Immature natural killer cell (primary cell): Measurements from ENCODE around the gene JMJD6. TPM values are rescaled to one million over a fixed set of nuclear protein-coding genes. Genes with fewer than 3 reads are reported as not detected.
"Not testable (repeated sequence)": the region's sequence is repeated elsewhere in the genome, so short reads cannot be mapped to it uniquely, and the experiment has no call there.

ENCODE experiments used
- DNase-seq, 3 donors: peaks; one replicate each; pipeline ENCODE4 v3.0.0; 2022; ENCODE audit warnings: mixed read lengths in 1 of 3
- H3K27ac Mint-ChIP-seq, 6 donors: one replicate each; pipeline ENCODE4 v1.8.0; 2020; ENCODE audit warnings: mixed read lengths in 6 of 6, mild to moderate bottlenecking in 5 of 6, inconsistent platforms in 4 of 6, moderate library complexity in 3 of 6
- H3K27me3 Mint-ChIP-seq, 3 donors: one replicate each; pipeline ENCODE4 v1.8.0; 2020 to 2021; ENCODE audit warnings: low read depth in 3 of 3, mild to moderate bottlenecking in 3 of 3, mixed read lengths in 3 of 3, moderate library complexity in 3 of 3, inconsistent platforms in 1 of 3
- H3K36me3 Mint-ChIP-seq, 3 donors: one replicate each; pipeline ENCODE4 v1.8.0; 2020; ENCODE audit warnings: mixed read lengths in 3 of 3, inconsistent platforms in 2 of 3, mild to moderate bottlenecking in 2 of 3
- H3K4me1 Mint-ChIP-seq, 2 donors: one replicate each; pipeline ENCODE4 v1.8.0; 2020; ENCODE audit warnings: inconsistent platforms in 2 of 2, mild to moderate bottlenecking in 2 of 2, mixed read lengths in 2 of 2, moderate library complexity in 1 of 2
- H3K4me3 Mint-ChIP-seq, 5 donors: one replicate each; pipeline ENCODE4 v1.8.0; 2020; ENCODE audit warnings: mild to moderate bottlenecking in 5 of 5, mixed read lengths in 5 of 5, inconsistent platforms in 3 of 5, moderate library complexity in 3 of 5
- H3K9me3 Mint-ChIP-seq, 6 donors: one replicate each; pipeline ENCODE4 v1.8.0; 2020; ENCODE audit warnings: mild to moderate bottlenecking in 6 of 6, mixed read lengths in 6 of 6, inconsistent platforms in 4 of 6, moderate library complexity in 3 of 6
- polyA plus RNA-seq, 3 donors: library from polyadenylated mRNA; unstranded; fragments of 300-500 nt; fragmentation: Illumina TruSeq; gene quantifications; one replicate each; pipeline ENCODE4 v1.2.3, GENCODE V29; 2021

The JMJD6 gene
- polyA plus RNA-seq = 10 to 100 TPM; 20.3 to 38.5 (median 27.2) TPM

GRCh38 chr17:76726231-76726775 is at the start of gene JMJD6:
TSS of gene JMJD6 (minus strand) at chr17:76726606. CDS start at chr17:76726475, 131 bp downstream.
- Mint-ChIP-seq H3K27ac (peak within 1 kb of the TSS; percentile 98 to 100 (median 99)), H3K36me3 (peaks cover 11 to 22% (median 20%) of the 10 kb centered on the region in 3 donors), H3K4me3 (peak within 1 kb of the TSS; percentile 89 to 98 (median 97)), H3K27me3 (peaks cover 28 to 35% (median 32%) of the 10 kb centered on the region in 3 donors), H3K9me3 (no peaks in the 10 kb centered on the region), H3K4me1 (peaks cover 49 to 50% of the 10 kb centered on the region in 2 donors)
- peak in 2 of 3 donors; percentile 94 to 95 for DNase-seq

GRCh38 chr17:76775021-76775600 is 48.7 kb upstream of the JMJD6 start:
- Mint-ChIP-seq H3K27me3 (peaks cover 0 to 2% (median 1%) of the 10 kb centered on the region in 3 donors), H3K4me1 (peaks cover 15 to 24% of the 10 kb centered on the region in 2 donors), H3K36me3 (peaks cover 28 to 56% (median 33%) of the 10 kb centered on the region in 3 donors), H3K4me3 (no peak overlapping the region), H3K27ac (no peak overlapping the region), H3K9me3 (no peaks in the 10 kb centered on the region)
- no peak for DNase-seq

GRCh38 chr17:76772842-76773525 is 46.6 kb upstream of the JMJD6 start:
- peak in 2 of 3 donors; percentile 3 to 25 for DNase-seq
- Mint-ChIP-seq H3K27ac (peak overlapping the region; percentile 61 to 96 (median 74)), H3K27me3 (peaks cover 0 to 1% (median 0%) of the 10 kb centered on the region in 3 donors), H3K9me3 (no peaks in the 10 kb centered on the region), H3K36me3 (peaks cover 31 to 56% (median 36%) of the 10 kb centered on the region in 3 donors), H3K4me3 (peak overlapping the region in 4 of 5 donors; percentile 26 to 89 (median 56)), H3K4me1 (peaks cover 15 to 24% of the 10 kb centered on the region in 2 donors)

- no peak overlapping the region for H3K4me3 Mint-ChIP-seq
- DNase-seq = no peak
- H3K27ac Mint-ChIP-seq = no peak overlapping the region
- H3K27me3 Mint-ChIP-seq = no peaks in the 10 kb centered on the region
- peaks cover 5 to 14% (median 11%) of the 10 kb centered on the region in 3 donors for H3K36me3 Mint-ChIP-seq
- H3K4me1 Mint-ChIP-seq = peaks cover 5 to 6% of the 10 kb centered on the region in 2 donors
- no peaks in the 10 kb centered on the region for H3K9me3 Mint-ChIP-seq
Measured at GRCh38 chr17:76758570-76758969, 32.2 kb upstream of the JMJD6 start.

- H3K4me1 Mint-ChIP-seq = peaks cover 12 to 16% of the 10 kb centered on the region in 2 donors
- no peak for DNase-seq
- no peaks in the 10 kb centered on the region for H3K27me3 Mint-ChIP-seq
- H3K27ac Mint-ChIP-seq = peak overlapping the region in 1 of 6 donors; percentile 17
- no peaks in the 10 kb centered on the region for H3K9me3 Mint-ChIP-seq
- no peak overlapping the region for H3K4me3 Mint-ChIP-seq
- peaks cover 8 to 14% (median 11%) of the 10 kb centered on the region in 3 donors for H3K36me3 Mint-ChIP-seq
Measured at GRCh38 chr17:76757256-76757655, 30.9 kb upstream of the JMJD6 start.

- H3K4me3 Mint-ChIP-seq = no peak overlapping the region
- peaks cover 15 to 16% of the 10 kb centered on the region in 2 donors for H3K4me1 Mint-ChIP-seq
- DNase-seq = no peak
- H3K27ac Mint-ChIP-seq = no peak overlapping the region
- no peaks in the 10 kb centered on the region for H3K27me3 Mint-ChIP-seq
- no peaks in the 10 kb centered on the region for H3K9me3 Mint-ChIP-seq
- peaks cover 10 to 16% (median 11%) of the 10 kb centered on the region in 3 donors for H3K36me3 Mint-ChIP-seq
Measured at GRCh38 chr17:76755285-76755684, 28.9 kb upstream of the JMJD6 start.

- Mint-ChIP-seq H3K27me3 (no peaks in the 10 kb centered on the region), H3K4me3 (peak overlapping the region; percentile 58 to 80 (median 69)), H3K36me3 (peaks cover 15 to 19% (median 16%) of the 10 kb centered on the region in 3 donors), H3K4me1 (peaks cover 15 to 16% of the 10 kb centered on the region in 2 donors), H3K27ac (peak overlapping the region; percentile 79 to 85 (median 82)), H3K9me3 (no peaks in the 10 kb centered on the region)
- no peak for DNase-seq
Measured at GRCh38 chr17:76753061-76753961, 26.9 kb upstream of the JMJD6 start.

- H3K27me3 Mint-ChIP-seq = no peaks in the 10 kb centered on the region
- peaks cover 12 to 13% (median 12%) of the 10 kb centered on the region in 3 donors for H3K36me3 Mint-ChIP-seq
- peaks cover 15 to 16% of the 10 kb centered on the region in 2 donors for H3K4me1 Mint-ChIP-seq
- DNase-seq = no peak
- H3K9me3 Mint-ChIP-seq = no peaks in the 10 kb centered on the region
- H3K27ac Mint-ChIP-seq = peak overlapping the region in 5 of 6 donors; percentile 25 to 88 (median 47)
- peak overlapping the region in 2 of 5 donors; percentile 18 to 77 for H3K4me3 Mint-ChIP-seq
Measured at GRCh38 chr17:76752006-76752405, 25.6 kb upstream of the JMJD6 start.

GRCh38 chr17:76751416-76751993 is 25.1 kb upstream of the JMJD6 start:
- Mint-ChIP-seq H3K9me3 (no peaks in the 10 kb centered on the region), H3K4me3 (no peak overlapping the region), H3K4me1 (peaks cover 15 to 16% of the 10 kb centered on the region in 2 donors), H3K36me3 (peaks cover 9 to 15% (median 14%) of the 10 kb centered on the region in 3 donors), H3K27ac (peak overlapping the region in 1 of 6 donors; percentile 29), H3K27me3 (no peaks in the 10 kb centered on the region)
- no peak for DNase-seq

- no peak for DNase-seq
- H3K4me1 Mint-ChIP-seq = peaks cover 10 to 11% of the 10 kb centered on the region in 2 donors
- peaks cover 17 to 35% (median 25%) of the 10 kb centered on the region in 3 donors for H3K36me3 Mint-ChIP-seq
- no peak overlapping the region for H3K27ac Mint-ChIP-seq
- H3K4me3 Mint-ChIP-seq = no peak overlapping the region
- H3K27me3 Mint-ChIP-seq = no peaks in the 10 kb centered on the region
- no peaks in the 10 kb centered on the region for H3K9me3 Mint-ChIP-seq
Measured at GRCh38 chr17:76748657-76749056, 22.3 kb upstream of the JMJD6 start.

- Mint-ChIP-seq H3K4me3 (no peak overlapping the region), H3K36me3 (peaks cover 22 to 35% (median 22%) of the 10 kb centered on the region in 3 donors), H3K9me3 (no peaks in the 10 kb centered on the region), H3K4me1 (peaks cover 2 to 3% of the 10 kb centered on the region in 2 donors), H3K27me3 (no peaks in the 10 kb centered on the region), H3K27ac (no peak overlapping the region)
- no peak for DNase-seq
Measured at GRCh38 chr17:76747716-76748363, 21.4 kb upstream of the JMJD6 start.

- H3K4me1 Mint-ChIP-seq, H3K27me3 Mint-ChIP-seq, H3K27ac Mint-ChIP-seq, H3K4me3 Mint-ChIP-seq, H3K9me3 Mint-ChIP-seq, DNase-seq: not testable (repeated sequence)
- H3K36me3 Mint-ChIP-seq = peaks cover 24 to 43% (median 26%) of the 10 kb centered on the region in 3 donors
Measured at GRCh38 chr17:76745785-76746184, 19.4 kb upstream of the JMJD6 start.
